Astrocyte of the cerebellum (primary cell): ENCODE data around the gene QPRT.
"Not testable (repeated sequence)": the region's sequence is repeated elsewhere in the genome, so short reads cannot be mapped to it uniquely, and the experiment has no call there.

Experiments
- DNase-seq: peaks from one replicate; pipeline ENCODE4 v3.0.0-alpha.2; 2011; ENCODE audit warnings: low read depth
- H3K4me3 ChIP-seq: 2 replicates; pipeline ENCODE4 v1.5.1; 2011; ENCODE audit warnings: mild to moderate bottlenecking, low read depth, low read length, moderate library complexity
- CTCF ChIP-seq: IDR thresholded peaks from 2 replicates; pipeline ENCODE4 v1.5.1; 2012; ENCODE audit warnings: low read length, low read depth, moderate library complexity, mild to moderate bottlenecking; ENCODE audit errors: missing control alignments
- in situ Hi-C: cut with HindIII; loops from 2 replicates; pipeline ENCODE4 v1.10.0; 2017; ENCODE audit warnings: low sequenced_read_pairs

The QPRT gene

DNA sequence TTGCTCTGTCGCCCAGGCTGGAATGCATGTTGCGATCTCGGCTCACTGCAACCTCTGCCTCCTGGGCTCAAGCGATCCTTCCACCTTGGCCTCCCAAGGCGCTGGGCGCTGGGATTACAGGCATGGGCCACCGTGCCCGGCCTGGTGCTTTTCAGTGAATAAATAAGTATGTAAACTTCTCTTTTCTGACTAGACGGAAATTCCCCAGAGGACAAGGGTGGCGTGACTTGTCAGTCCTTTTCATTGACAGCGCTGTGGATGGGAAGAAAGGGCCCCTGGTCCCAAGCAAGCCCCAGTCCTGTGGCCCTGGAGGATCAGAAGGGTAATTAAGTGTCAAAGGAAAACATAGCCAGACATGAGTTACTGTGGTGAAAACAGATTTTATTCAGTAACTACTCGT lies 25.5 kb upstream of the QPRT start:
- H3K4me3 ChIP-seq: no peak overlapping the region
- no peak for DNase-seq
- TF ChIP-seq CTCF: no peak
- in situ Hi-C loops: no loop called here

GRCh38 chr16:29653890-29654289 lies 25.1 kb upstream of the QPRT start:
- H3K4me3 ChIP-seq, in situ Hi-C loops, DNase-seq: not testable (repeated sequence)

DNA sequence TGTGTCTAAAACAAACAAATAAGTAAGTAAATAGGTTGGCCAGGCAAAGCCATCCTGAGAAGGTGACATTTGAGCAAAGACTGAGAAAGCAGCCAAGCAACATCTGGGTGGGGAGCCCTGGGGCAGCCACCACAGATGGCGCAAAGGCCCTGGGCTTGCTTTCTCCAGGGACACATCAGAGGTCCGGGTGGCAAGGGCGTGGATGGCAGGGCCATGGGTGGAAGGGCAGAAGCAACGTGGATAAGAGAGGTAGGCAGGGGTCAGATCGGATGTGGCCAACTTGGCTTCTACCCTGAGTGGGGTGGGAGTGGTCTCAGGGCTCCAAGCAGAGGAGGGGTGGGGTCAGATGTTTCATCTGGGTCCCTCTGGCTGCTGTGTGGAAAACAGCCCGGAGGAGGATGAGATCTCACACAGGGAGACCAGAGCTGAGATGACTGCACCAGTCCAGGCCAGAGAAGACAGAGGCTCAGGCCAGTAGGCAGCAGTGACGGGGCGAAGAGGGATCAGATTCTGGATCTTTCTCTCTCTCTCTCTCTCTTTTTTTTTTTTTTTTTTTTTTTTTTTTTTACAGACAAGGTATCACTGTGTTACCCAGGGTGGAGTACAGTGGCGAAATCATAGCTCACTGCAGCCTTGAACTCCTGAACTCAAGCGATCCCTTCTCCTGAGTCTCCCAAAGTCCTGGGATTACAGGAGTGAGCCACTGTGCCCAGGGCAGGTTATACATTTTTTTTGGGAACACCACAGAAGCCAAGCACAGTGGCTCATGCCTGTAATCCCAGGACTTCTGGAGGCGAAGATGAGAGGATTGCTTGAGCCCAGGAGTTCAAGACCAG lies 22.1 kb upstream of the QPRT start:
- H3K4me3 ChIP-seq: no peak overlapping the region
- TF ChIP-seq CTCF: no peak
- DNase-seq: no peak
- in situ Hi-C loops: no loop called here

DNA sequence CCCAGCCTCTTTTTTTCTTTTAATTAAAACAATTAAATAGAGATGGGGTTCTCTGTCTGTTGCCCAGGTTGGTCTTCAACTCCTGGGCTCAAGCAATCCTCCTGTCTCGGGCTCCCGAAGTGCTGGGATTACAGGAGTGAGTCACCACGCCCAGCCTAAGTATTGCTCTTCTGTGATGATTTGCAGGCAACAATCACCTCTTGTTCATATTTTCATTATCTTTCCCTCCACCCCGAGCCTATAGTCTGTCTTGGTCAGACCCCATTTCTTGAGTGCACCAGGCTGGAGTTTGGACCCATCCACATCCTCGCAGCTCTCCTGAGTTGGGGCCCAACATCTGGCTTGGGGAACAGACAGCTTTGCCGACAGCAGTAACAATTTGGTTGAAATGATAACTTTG lies 20.3 kb upstream of the QPRT start:
- no peak for TF ChIP-seq CTCF
- H3K4me3 ChIP-seq: no peak overlapping the region
- in situ Hi-C loops: no loop called here
- no peak for DNase-seq

GRCh38 chr16:29662000-29662728 lies 16.8 kb upstream of the QPRT start:
- in situ Hi-C loops: no loop called here
- DNase-seq: no peak
- no peak overlapping the region for H3K4me3 ChIP-seq
- no peak for TF ChIP-seq CTCF

DNA sequence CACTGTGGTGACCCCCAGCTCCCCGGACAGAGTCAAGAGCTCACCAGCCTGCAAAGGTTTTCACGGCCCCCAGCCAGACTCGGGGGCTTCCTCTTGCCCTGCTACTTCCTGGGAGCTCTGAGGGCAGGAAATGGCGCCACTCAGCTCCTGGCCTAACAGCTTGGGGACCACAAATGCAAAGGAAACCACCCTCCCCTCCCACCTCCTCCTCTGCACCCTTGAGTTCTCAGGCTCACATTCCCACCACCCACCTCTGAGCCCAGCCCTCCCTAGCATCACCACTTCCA lies 16.3 kb upstream of the QPRT start:
- DNase-seq: no peak
- TF ChIP-seq CTCF: no peak
- in situ Hi-C loops: no loop called here
- H3K4me3 ChIP-seq: no peak overlapping the region
